A673 (cell line): ENCODE measurements around the gene P2RY6.

Source experiments
- CTCF ChIP-seq: fragments of 300-800, 200-600 bp; sonication (generic); conservative IDR thresholded peaks from 2 replicates; pipeline ENCODE4 v1.5.1; 2017; ENCODE audit warnings: low read depth, mild to moderate bottlenecking, antibody characterized with exemption, low read length, moderate library complexity, mixed read lengths
- EZH2 ChIP-seq: fragments of 200-600 bp; sonication (generic); IDR thresholded peaks from 2 replicates; pipeline ENCODE4 v1.6.1; 2017; ENCODE audit warnings: borderline replicate concordance, low read depth, mild to moderate bottlenecking, mixed read lengths, antibody characterized with exemption, low read length; ENCODE audit not compliant: poor library complexity, severe bottlenecking

- TF ChIP-seq CTCF (no peak), EZH2 (no peak)
Observed at GRCh38 chr11:73239571-73240189, 32.5 kb upstream of the P2RY6 start.
